GM21529 (cell line): ENCODE measurements around the gene PYGM.

Experiments
- ATAC-seq: cut with Tn5 transposase; IDR thresholded peaks from one replicate; pipeline ENCODE4 v1.9.1; 2021; ENCODE audit not compliant: unreplicated experiment

PYGM gene

GRCh38 chr11:64759722-64760719, at the start of gene PYGM:
TSS of gene PYGM (minus strand) at chr11:64759974. CDS start at chr11:64759898, 76 bp downstream.
- no peak for ATAC-seq

GRCh38 chr11:64805481-64805880, 45.7 kb upstream of the PYGM start:
- no peak for ATAC-seq

- no peak for ATAC-seq
Observed at GRCh38 chr11:64804346-64805210, 44.8 kb upstream of the PYGM start.

- no peak for ATAC-seq
Observed at GRCh38 chr11:64803846-64804345, 44.1 kb upstream of the PYGM start.

DNA sequence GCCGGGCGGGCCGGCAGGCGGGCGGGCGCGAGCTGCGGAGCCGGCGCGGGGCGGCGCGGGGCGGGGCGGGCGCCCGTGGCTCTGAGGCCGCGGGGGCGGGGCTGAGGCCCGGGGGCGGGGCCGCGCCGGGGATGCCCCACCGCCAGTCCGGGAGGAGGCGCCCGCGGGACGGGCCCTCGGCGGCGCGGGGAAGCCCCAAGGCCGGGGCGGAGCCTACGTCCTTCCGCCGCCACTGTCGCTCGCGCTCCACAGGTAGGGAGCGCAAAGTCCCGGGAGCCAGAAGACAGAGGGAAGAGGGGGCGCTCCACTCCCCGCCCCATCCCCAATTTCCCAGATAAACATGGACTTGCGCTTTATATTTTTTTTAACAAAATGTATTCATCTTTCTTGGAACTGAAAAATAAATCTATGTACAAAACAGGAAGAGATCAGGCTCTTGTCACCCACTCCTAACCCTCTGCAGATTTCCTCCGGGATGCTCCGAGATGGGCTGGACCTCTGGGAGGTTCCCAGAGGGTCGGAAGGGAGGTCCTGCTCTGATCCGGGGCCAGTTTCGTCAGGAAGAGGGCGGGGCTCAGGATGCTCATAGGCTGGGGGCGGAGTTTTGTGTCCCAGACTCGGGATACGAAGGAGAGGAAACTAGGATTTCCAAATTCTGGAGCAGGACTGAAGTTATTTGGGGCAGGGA, 43.5 kb upstream of the PYGM start, which contains the start of gene MAP4K2:
Gene MAP4K2 (minus strand): TSS at position 57 of the 688 bp plus-strand sequence. CDS start 65 bp downstream, outside the sequence.
- ATAC-seq: peak; percentile 52

DNA sequence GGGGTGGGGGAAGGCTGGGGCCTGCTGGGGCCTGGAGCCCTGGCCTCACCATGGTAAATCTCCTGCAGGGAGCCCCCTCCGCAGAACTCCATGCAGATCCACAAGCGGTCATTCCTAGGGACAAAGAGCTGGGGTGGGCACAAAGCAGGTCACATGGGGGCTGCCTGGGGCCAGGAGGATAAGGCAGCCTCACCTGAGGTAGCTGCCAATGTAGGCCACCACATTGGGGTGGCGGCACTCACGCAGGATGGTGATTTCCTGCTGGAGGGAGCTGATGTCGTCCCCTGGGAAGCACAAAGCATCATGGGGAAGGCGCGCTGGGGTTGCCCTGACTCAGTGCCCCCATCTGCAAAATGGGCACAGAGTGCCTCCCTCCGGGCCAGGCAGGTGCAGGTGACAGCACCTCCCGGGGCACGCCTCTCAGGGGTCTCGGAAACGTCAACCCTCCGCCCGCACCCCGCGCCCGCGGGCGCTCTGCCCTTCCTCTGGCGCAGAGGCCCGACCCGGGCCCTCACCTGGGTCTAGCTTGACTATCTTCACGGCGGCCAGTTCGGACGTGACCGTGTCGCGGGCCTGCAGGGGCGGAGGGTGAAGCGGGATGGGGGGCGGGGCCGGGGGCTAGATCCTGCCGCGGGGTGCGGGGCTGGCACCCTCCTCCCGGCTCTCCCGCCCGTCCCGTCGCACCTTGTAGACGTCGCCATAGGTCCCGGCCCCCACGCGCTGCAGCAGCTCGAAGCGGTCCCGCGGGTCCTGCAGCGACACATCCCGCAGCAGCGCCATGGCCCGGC, 42.8 kb upstream of the PYGM start:
- ATAC-seq: peak; percentile 14

DNA sequence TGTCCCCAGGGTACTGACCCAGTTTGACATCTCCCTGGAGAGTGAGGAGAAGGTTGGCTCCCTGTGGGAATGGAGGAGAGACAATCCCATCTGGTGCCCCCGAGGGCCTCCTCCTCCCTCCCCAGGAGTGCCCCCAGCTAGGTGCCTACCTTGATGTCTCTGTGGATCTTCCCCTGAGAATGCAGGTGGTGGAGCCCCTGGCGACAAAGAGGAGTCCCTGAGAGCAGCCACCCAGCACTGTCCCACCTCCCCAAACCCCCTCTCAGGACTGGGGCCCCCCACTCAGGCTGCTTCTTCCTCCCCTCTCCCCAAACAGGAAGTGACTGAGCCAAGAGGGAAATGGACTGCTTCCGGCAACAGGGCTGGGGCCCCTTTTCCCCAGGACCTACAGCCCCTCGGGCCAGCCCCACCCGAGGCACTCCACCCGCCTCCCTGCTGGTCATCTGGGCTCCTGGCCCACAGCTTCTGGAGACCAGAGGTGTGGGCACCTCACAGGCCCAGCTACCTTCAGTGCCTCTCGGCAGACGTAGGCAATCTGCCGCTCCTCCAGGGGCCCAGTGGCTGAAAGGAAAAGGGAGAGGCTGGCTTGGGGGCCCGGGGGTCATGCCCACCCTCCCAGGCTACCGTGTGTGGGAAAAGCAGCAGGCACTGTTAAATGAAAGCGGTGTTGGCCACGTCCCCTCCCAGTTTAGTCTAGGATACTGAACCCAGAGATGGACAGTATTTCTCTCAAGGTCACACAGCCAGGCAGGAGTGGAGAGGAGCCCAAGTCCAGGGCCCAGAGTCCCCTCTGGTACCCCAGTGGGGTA, 42.0 kb upstream of the PYGM start:
- ATAC-seq: no peak

GRCh38 chr11:64801158-64801464, 41.3 kb upstream of the PYGM start:
- ATAC-seq: no peak

GRCh38 chr11:64800303-64801157, 40.8 kb upstream of the PYGM start:
- no peak for ATAC-seq

DNA sequence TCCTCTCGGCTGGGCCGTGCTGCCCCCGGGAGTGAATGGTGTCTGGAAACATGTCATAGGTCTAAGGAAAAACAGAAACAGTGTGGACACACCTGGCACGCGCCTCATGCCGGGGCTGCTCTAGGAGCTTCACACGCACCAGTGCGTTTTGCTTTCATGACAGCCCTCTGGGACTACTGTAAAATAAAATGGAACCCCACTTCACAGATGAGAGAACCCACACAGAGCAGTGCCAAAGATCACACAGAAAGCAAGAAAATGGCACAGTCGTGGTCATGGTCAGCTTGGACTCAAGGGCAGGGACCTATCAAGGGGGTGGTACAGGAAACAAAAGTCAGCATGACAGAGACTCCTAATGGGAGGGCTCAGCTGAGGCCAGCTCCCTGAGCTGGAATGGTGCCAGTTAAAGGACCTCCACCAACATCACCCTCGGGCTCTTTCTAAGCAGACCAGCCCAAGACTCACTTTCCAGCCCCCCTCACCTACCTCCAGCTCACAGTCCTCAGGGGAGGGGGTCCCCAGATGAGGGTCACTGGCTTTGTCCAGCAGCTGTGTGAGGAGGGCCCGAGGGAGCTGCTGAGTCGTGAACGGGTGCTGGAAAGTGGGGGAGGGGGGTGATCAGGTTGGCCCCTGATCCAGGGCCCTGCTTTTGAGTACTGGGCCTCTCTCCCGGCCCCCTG, 40.0 kb upstream of the PYGM start:
- no peak for ATAC-seq

GRCh38 chr11:64799256-64799622, 39.5 kb upstream of the PYGM start:
- no peak for ATAC-seq

GRCh38 chr11:64796757-64797541, 37.2 kb upstream of the PYGM start:
- ATAC-seq: no peak

- ATAC-seq: no peak
Observed at GRCh38 chr11:64796047-64796756, 36.4 kb upstream of the PYGM start.

GRCh38 chr11:64794526-64794925, 34.8 kb upstream of the PYGM start:
- no peak for ATAC-seq

DNA sequence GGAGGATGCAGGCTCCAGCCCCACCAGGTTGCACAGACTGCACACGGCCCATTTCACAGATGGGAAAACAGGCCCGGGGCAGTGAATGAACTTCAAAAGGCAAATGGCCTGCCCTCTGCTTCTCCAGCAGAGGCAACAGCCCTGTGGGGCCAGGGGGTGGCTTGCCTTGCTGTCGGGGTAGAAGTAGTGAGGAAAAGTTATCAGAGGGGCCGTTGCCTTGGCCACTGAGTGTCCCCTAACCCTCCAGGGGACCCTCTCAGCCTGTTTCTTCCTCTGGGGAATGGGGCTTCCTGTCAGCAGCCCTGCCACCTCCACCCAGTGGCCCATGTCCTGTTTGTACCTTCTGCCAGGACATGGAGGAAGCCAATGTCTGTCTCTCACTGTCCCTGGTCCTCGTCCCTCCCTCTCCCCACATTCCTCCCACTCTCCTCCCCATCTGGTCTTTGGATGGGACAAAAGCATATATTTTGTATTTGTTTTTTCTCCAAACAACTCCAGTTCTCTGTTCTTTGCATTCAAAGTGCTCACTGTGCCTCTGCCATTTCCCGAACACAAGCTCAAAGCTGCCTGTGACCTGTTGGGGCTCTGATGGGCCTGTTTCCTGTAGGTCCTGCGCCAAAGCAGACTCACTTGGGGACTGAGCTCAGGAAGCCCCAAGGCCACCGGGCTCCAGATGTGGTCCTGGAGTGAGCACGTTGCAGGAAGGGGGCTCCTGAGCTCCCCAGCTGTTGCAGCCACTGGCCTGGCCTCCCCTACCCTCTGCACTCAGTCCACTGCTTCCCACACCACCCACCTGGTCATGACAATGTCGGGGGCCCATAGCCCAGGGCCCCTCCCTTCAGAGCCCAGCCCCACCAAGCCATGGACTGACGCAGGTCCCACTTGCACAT, 33.7 kb upstream of the PYGM start:
- no peak for ATAC-seq
